Lung (tissue), 12 donors: Measurements from ENCODE around the gene EPS8L3. TPM values are rescaled to one million over a fixed set of nuclear protein-coding genes. Genes with fewer than 3 reads are reported as not detected.
A peak's percentile ranks its signal among the peaks of the same experiment; 100 is the strongest.

ENCODE experiments used
- ATAC-seq: fragments of 200-7000 bp; cut with Tn5 transposase; one replicate; pipeline ENCODE4 v1.9.1; 2020; ENCODE audit warnings: moderate number of reproducible peaks; ENCODE audit not compliant: insufficient read depth, low FRiP score
- DNase-seq, 3 donors: peaks; one replicate each; pipeline ENCODE4 v3.0.0-alpha.2; 2013 to 2017
- H3K27ac ChIP-seq, 2 donors: one replicate each; pipeline ENCODE4 v1.5.1; 2013; ENCODE audit warnings: mild to moderate bottlenecking in 2 of 2, moderate library complexity in 2 of 2, control low read depth in 1 of 2, inconsistent platforms in 1 of 2, low read depth in 1 of 2, low read length in 1 of 2
- H3K27me3 ChIP-seq, 3 donors: one replicate each; pipeline ENCODE4 v1.5.1; 2013; ENCODE audit warnings: low read length in 2 of 3; ENCODE audit not compliant: control insufficient read depth in 3 of 3, insufficient read depth in 3 of 3
- H3K36me3 ChIP-seq, 4 donors: one replicate each; pipeline ENCODE4 v1.5.1; 2013; ENCODE audit warnings: low read length in 4 of 4, mild to moderate bottlenecking in 1 of 4, moderate library complexity in 1 of 4; ENCODE audit not compliant: control insufficient read depth in 4 of 4, insufficient read depth in 4 of 4
- H3K4me1 ChIP-seq, 5 donors: one replicate each; pipeline ENCODE4 v1.5.1; 2013; ENCODE audit warnings: low read length in 5 of 5, mild to moderate bottlenecking in 2 of 5, moderate library complexity in 1 of 5; ENCODE audit not compliant: control insufficient read depth in 5 of 5, insufficient read depth in 5 of 5
- H3K4me3 ChIP-seq: one replicate; pipeline ENCODE4 v1.5.1; 2013; ENCODE audit warnings: mild to moderate bottlenecking, control low read depth, moderate library complexity
- H3K9ac ChIP-seq, 2 donors: one replicate each; pipeline ENCODE4 v1.5.1; 2013; ENCODE audit warnings: low read length in 2 of 2, control low read depth in 1 of 2; ENCODE audit not compliant: insufficient read depth in 1 of 2
- H3K9me3 ChIP-seq, 4 donors: one replicate each; pipeline ENCODE4 v1.5.1; 2013; ENCODE audit warnings: low read length in 3 of 4, mild to moderate bottlenecking in 1 of 4, moderate library complexity in 1 of 4; ENCODE audit not compliant: control insufficient read depth in 4 of 4, insufficient read depth in 3 of 4
- WGBS, 2 donors: extraction: QIAGEN DNeasy Blood & Tissue Kit; methylation state at CpG; one replicate each; pipeline ENCODE4 v1.1.7; 2013; 5-methylcytosine and 5-hydroxymethylcytosine counted together
- polyA plus RNA-seq, 2 donors: library from polyadenylated mRNA; stranded (reverse); fragments of 200-250 nt; gene quantifications; one replicate each; pipeline ENCODE4 v1.2.1, GENCODE V29; 2013
- total RNA-seq, 2 donors: library from RNA; depleted of rRNA in 1 of 2; stranded (reverse); fragments of >200 nt in 1 of 2; gene quantifications; one replicate each; pipeline ENCODE4 v1.2.1, GENCODE V29; 2014 to 2021
- TF ChIP-seq, protein P1 (sequence below): IDR thresholded peaks from 2 replicates; pipeline ENCODE4 v1.5.1; 2012; ENCODE audit warnings: mild to moderate bottlenecking; ENCODE audit errors: control extremely low read depth, extremely low read depth
- donor health status: control.
- donor health status: control.
- donor health status: Bipolar disorder and iron deficiency.
- donor health status: healthy.
- donor health status: DM: yes; HTN: yes; CAD: no.

EPS8L3 gene
- total and polyA plus RNA-seq, 4 donors, result 0.10 to 0.52 TPM; not detected in 2

DNA sequence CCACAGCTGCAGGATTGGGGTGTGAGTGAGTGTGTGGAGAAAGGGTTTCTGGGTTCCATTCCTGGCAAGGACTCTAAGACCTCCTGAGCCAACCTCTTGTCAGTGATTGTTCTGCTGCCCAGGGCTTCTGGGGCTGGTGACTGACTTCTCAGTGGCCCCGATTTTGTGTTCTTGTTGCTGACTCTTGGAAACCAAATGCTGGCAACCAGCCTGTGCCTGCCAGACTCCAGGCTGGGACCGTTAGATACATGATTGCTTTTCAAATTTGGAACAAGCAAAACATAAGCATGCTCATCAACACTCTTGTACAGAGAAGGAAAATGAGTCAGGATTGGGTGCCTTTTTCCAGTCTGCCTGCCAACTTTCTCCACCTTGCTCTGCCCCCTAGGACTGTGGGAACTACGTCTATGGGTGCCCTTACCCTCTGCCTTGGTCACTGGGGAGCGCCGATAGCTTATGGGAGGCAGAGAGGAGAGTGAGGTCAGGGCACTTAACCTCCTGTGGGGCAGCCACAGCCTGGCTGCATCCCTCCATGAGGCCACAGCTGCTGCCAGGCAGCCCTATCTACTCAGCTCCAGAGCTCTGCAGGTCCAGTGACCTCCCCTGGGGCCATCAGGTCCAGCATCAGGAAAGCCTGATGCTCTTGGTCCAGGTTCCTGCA lies 39.3 kb upstream of the EPS8L3 start:
- Histone ChIP-seq H3K9ac (no peak overlapping the region), H3K27me3 (no peaks in the 10 kb centered on the region), H3K36me3 (no peaks in the 10 kb centered on the region), H3K27ac (no peak overlapping the region), H3K9me3 (no peaks in the 10 kb centered on the region), H3K4me3 (no peak overlapping the region), H3K4me1 (peaks cover 0 to 35% (median 5%) of the 10 kb centered on the region in 5 donors)
- ATAC-seq, result peak; percentile 6
- peak; percentile 41 to 65 (median 56) for DNase-seq
- TF ChIP-seq, protein P1, sequence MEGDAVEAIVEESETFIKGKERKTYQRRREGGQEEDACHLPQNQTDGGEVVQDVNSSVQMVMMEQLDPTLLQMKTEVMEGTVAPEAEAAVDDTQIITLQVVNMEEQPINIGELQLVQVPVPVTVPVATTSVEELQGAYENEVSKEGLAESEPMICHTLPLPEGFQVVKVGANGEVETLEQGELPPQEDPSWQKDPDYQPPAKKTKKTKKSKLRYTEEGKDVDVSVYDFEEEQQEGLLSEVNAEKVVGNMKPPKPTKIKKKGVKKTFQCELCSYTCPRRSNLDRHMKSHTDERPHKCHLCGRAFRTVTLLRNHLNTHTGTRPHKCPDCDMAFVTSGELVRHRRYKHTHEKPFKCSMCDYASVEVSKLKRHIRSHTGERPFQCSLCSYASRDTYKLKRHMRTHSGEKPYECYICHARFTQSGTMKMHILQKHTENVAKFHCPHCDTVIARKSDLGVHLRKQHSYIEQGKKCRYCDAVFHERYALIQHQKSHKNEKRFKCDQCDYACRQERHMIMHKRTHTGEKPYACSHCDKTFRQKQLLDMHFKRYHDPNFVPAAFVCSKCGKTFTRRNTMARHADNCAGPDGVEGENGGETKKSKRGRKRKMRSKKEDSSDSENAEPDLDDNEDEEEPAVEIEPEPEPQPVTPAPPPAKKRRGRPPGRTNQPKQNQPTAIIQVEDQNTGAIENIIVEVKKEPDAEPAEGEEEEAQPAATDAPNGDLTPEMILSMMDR, result no peak
- 74 to 92% methylated on average over 5 of the region's 5 CpGs for WGBS, 2 donors

DNA sequence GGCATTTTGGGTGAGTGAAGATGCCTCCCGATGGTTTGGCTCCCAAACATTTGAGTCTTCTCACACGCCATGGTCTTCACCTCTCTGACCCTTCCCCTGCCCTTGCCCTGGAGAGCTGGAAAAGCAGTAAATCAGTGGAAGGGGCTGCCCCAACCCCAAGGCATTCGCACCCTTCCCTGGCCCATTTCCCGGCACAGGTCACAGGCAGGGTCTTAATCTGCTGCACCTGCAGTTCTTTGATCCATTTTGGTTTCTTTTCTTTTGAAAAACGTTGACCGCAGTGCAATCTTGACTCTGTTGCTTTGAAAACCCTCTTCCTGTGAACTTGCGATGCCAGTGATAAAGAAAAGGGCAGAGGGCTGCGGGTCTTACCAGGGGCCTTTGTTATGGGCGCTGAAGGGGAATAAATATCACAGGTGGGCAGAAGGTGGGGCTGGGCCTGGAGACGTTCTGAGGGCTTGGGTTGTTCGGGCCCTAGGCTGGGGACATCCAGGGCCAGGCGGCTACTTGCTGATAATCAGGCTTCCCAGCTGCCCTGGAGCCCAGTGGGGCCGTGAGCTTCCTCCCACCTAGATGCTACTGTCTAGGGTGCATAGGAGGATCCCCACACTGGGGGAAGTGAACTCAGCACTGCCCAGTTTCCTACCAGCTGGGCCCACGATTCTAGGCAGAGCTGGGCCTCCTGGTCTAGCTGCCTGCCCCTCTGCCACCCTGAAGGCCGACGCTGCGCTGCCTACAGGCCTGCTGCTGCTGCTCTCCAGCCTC lies 38.6 kb upstream of the EPS8L3 start:
- no peaks in the 10 kb centered on the region for H3K27me3 ChIP-seq
- H3K4me1 ChIP-seq, result peaks cover 0 to 34% (median 5%) of the 10 kb centered on the region in 5 donors
- ATAC-seq (no peak), DNase-seq (no peak)
- no peak overlapping the region for H3K9ac ChIP-seq
- no peaks in the 10 kb centered on the region for H3K9me3 ChIP-seq
- WGBS, 2 donors, result 83 to 86% methylated on average over 17 of the region's 17 CpGs
- H3K27ac ChIP-seq, result peak overlapping the region in 1 of 2 donors; percentile 42
- TF ChIP-seq, protein P1, result no peak
- no peaks in the 10 kb centered on the region for H3K36me3 ChIP-seq
- H3K4me3 ChIP-seq, result no peak overlapping the region

DNA sequence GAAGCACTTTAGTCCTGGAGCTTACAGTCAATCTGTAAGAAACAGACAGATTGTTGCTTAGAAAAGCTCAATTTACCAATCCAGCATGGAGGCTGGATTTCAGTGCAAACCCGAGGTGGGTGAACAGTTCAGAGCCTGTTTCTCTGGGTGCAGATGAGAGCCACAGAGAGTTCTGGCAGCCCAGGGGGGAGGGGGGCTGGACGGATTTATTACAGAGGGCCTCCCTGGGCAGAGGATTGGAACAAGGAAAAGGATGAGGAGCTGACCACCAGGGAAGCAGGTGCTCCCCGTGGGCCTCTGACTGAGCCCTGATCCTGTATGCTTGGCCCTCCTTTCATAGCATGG lies 38.0 kb upstream of the EPS8L3 start:
- no peak for ATAC-seq
- H3K36me3 ChIP-seq, result no peaks in the 10 kb centered on the region
- H3K27ac ChIP-seq, result peak overlapping the region in 1 of 2 donors; percentile 42
- peak in 1 of 3 donors; percentile 12 for DNase-seq
- TF ChIP-seq, protein P1, result no peak
- H3K9ac ChIP-seq, result no peak overlapping the region
- 81 to 90% methylated on average over 3 of the region's 3 CpGs for WGBS, 2 donors
- no peak overlapping the region for H3K4me3 ChIP-seq
- H3K27me3 ChIP-seq, result no peaks in the 10 kb centered on the region
- H3K9me3 ChIP-seq, result no peaks in the 10 kb centered on the region
- peaks cover 0 to 29% (median 5%) of the 10 kb centered on the region in 5 donors for H3K4me1 ChIP-seq
